Activated naive CD4-positive, alpha-beta T cell treated with anti-CD3 and anti-CD28 coated beads for 36 hours (primary cell): ENCODE measurements around the gene KCTD21. TPM values are rescaled to one million over a fixed set of nuclear protein-coding genes. Genes with fewer than 3 reads are reported as not detected.
"Not testable (repeated sequence)": the region's sequence is repeated elsewhere in the genome, so short reads cannot be mapped to it uniquely, and the experiment has no call there.

ENCODE experiments used
- CTCF ChIA-PET: fragments of 350-600 bp; sonication (Branson Sonifier 250); formaldehyde crosslinking; loops from one replicate; lab custom pipeline; 2021; ENCODE audit warnings: antibody characterized with exemption; lab: Charles Lee
- DNase-seq: peaks from one replicate; pipeline ENCODE4 v3.0.0-alpha.2; 2020
- H3K27ac Mint-ChIP-seq: one replicate; pipeline ENCODE4 v1.8.0; 2021; ENCODE audit warnings: mild to moderate bottlenecking, mixed read lengths
- H3K27me3 Mint-ChIP-seq: one replicate; pipeline ENCODE4 v1.8.0; 2021; ENCODE audit warnings: low read depth, mixed read lengths
- H3K36me3 Mint-ChIP-seq: one replicate; pipeline ENCODE4 v1.8.0; 2021; ENCODE audit warnings: low read depth, mixed read lengths
- H3K4me1 Mint-ChIP-seq: one replicate; pipeline ENCODE4 v1.8.0; 2021; ENCODE audit warnings: low read depth, mixed read lengths
- H3K4me3 Mint-ChIP-seq: one replicate; pipeline ENCODE4 v1.8.0; 2021; ENCODE audit warnings: mild to moderate bottlenecking, moderate library complexity, mixed read lengths
- H3K9me3 Mint-ChIP-seq: one replicate; pipeline ENCODE4 v1.8.0; 2021; ENCODE audit warnings: mixed read lengths
- intact Hi-C: fragments of 100-400 bp; cut with micrococcal nuclease; formaldehyde crosslinking; loops from one replicate; pipeline ENCODE4 v1.15.1; 2023
- total RNA-seq, 2 experiments: library from RNA; stranded (reverse); gene quantifications; one replicate each; pipeline ENCODE4 v1.2.3, GENCODE V29; 2021

The KCTD21 gene
- total RNA-seq, 2 experiments from 2014 or later: 8.6 to 10.1 TPM

DNA sequence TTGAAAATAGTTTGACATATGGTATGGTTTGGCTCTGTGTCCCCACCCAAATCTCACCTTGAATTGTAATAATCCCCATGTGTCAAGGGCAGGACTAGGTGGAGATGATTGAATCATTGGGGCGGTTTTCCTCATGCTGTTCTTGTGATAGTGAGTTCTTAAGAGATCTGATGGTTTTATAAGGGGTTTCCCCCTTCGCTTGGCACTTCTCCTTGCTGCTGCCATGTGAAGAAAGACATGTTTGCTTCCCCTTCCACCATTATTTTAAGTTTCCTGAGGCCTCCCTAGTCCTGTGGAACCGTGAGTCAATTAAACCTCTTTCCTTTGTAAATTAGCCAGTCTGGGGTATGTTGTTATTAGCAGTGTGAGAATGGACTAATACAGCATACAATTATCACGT, 7.7 kb downstream of the KCTD21 start:
- DNase-seq: no peak
- Mint-ChIP-seq H3K36me3 (peaks cover 25% of the 10 kb centered on the region), H3K4me1 (peaks cover 11% of the 10 kb centered on the region), H3K27me3 (no peaks in the 10 kb centered on the region), H3K9me3 (peaks cover 15% of the 10 kb centered on the region), H3K4me3 (no peak overlapping the region), H3K27ac (no peak overlapping the region)
- intact Hi-C loops: no loop called here
- CTCF ChIA-PET: no interaction called here

DNA sequence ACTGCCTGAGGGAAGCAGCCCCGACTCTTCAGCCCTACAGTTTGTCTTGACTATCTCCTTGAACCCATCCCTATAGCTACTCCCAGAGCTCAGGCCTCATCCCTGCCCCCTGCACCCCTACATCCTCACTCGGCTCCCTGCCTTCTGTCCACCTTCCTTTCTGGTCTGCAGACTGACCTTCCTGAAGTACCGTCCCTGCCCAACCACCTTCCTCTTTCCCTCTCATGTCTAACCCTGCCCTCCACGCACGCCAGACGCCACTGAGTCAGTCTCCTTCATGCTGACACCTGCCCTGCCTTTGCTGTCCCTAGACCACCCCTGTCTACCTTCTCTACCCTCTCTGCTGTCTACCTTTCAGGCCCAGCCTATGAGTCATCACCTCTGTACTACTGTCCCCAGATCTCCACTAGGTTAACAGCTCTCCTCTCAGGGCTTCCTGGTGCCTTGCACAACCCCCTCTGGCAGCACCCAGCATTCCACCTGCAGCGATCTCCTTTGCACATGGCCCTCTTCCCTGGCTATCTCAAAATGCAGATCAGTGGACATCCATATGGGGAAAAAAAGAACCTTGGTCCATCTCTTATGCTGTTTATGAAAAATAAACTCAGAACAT, 8.9 kb downstream of the KCTD21 start:
- Mint-ChIP-seq H3K27me3 (no peaks in the 10 kb centered on the region), H3K27ac (no peak overlapping the region), H3K4me3 (no peak overlapping the region), H3K36me3 (peaks cover 24% of the 10 kb centered on the region), H3K4me1 (peaks cover 7% of the 10 kb centered on the region), H3K9me3 (peaks cover 15% of the 10 kb centered on the region)
- intact Hi-C loops: no loop called here
- CTCF ChIA-PET: no interaction called here
- DNase-seq: no peak

DNA sequence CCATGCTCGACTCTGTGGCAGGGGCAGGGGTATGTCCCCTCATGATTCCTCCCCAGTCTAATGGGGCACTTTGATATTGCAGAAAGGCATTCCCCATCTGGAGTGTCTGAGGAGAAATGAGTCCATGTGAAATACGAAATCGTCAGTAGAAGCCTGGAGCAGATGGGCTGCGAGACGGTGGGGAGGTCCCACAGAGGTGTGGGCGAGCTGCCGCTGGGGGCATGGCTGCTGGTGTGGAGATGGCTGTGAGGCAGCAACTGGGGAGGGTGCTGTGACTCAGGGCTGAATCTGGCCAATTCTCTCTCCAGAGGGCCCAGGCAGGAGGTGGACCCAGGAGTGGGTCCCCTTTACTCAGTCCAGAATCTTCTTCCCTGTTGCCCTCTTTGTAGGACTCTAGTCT, 11.2 kb downstream of the KCTD21 start:
- H3K36me3 Mint-ChIP-seq: peaks cover 32% of the 10 kb centered on the region
- peaks cover 15% of the 10 kb centered on the region for H3K9me3 Mint-ChIP-seq
- CTCF ChIA-PET: no interaction called here
- no peak overlapping the region for H3K4me3 Mint-ChIP-seq
- no peaks in the 10 kb centered on the region for H3K27me3 Mint-ChIP-seq
- intact Hi-C loops: no loop called here
- H3K4me1 Mint-ChIP-seq: peaks cover 7% of the 10 kb centered on the region
- DNase-seq: no peak
- no peak overlapping the region for H3K27ac Mint-ChIP-seq

DNA sequence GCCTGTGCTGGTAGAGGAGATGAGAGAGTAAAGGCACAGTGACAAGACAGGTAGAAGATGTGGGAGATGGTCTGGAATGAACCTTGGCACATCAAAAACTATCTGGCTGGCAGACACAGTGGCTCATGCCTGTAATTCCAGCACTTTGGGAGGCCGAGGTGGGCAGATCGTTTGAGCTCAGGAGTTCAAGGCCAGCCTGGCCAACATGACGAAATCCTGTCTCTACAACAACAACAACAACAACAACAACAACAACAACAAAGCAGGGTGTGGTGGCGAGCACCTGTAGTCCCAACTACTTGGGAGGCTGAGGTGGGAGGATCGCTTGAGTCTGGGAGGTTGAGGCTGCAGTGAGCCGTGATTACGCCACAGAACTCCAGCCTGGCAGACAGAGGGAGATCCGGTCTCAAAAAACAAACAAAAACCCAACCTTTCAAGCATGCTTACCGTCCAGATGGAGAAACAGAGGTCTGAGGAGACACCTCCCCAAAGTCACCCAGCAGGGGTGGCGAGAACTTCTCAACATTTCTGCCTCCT, 11.8 kb downstream of the KCTD21 start:
- CTCF ChIA-PET: no interaction called here
- Mint-ChIP-seq H3K27me3 (no peaks in the 10 kb centered on the region), H3K9me3 (peaks cover 13% of the 10 kb centered on the region), H3K4me1 (peaks cover 7% of the 10 kb centered on the region), H3K4me3 (no peak overlapping the region), H3K27ac (no peak overlapping the region), H3K36me3 (peaks cover 32% of the 10 kb centered on the region)
- intact Hi-C loops: no loop called here
- DNase-seq: no peak

DNA sequence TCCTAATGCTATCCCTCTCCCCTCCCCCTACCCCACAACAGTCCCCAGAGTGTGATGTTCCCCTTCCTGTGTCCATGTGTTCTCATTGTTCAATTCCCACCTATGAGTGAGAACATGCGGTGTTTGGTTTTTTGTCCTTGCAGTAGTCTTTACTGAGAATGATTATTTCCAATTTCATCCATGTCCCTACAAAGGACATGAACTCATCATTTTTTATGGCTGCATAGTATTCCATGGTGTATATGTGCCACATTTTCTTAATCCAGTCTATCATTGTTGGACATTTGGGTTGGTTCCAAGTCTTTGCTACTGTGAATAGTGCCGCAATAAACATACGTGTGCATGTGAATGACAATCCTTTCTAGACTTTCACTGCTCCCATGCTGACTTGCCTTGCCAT, 12.6 kb downstream of the KCTD21 start:
- H3K4me1 Mint-ChIP-seq, intact Hi-C loops, CTCF ChIA-PET, H3K27ac Mint-ChIP-seq, H3K9me3 Mint-ChIP-seq, H3K27me3 Mint-ChIP-seq, H3K4me3 Mint-ChIP-seq, DNase-seq: not testable (repeated sequence)
- H3K36me3 Mint-ChIP-seq: peaks cover 26% of the 10 kb centered on the region

DNA sequence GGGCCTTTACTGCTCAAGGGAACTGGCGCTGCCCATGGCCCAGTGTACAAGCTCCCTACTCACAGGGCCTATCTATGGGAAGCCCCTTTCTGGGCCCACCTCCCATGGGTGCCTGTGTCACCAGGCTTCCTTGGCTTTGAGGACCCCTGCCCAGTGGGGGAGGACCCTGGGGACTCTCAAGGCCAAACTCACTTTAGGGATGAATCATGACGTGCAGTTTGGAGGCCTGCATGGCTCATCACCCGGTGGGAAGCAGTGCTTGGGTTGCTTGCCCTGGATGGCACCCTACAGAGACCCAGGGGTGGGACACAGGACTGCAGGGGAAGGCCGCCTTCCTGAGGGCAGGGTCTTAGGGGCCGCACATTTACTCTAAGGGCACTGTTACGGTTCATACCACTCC, 16.5 kb downstream of the KCTD21 start:
- intact Hi-C loops: no loop called here
- CTCF ChIA-PET: no interaction called here
- H3K4me1 Mint-ChIP-seq: no peaks in the 10 kb centered on the region
- H3K9me3 Mint-ChIP-seq: peaks cover 4% of the 10 kb centered on the region
- H3K36me3 Mint-ChIP-seq: peaks cover 18% of the 10 kb centered on the region
- no peak overlapping the region for H3K27ac Mint-ChIP-seq
- no peak for DNase-seq
- no peak overlapping the region for H3K4me3 Mint-ChIP-seq
- H3K27me3 Mint-ChIP-seq: no peaks in the 10 kb centered on the region

DNA sequence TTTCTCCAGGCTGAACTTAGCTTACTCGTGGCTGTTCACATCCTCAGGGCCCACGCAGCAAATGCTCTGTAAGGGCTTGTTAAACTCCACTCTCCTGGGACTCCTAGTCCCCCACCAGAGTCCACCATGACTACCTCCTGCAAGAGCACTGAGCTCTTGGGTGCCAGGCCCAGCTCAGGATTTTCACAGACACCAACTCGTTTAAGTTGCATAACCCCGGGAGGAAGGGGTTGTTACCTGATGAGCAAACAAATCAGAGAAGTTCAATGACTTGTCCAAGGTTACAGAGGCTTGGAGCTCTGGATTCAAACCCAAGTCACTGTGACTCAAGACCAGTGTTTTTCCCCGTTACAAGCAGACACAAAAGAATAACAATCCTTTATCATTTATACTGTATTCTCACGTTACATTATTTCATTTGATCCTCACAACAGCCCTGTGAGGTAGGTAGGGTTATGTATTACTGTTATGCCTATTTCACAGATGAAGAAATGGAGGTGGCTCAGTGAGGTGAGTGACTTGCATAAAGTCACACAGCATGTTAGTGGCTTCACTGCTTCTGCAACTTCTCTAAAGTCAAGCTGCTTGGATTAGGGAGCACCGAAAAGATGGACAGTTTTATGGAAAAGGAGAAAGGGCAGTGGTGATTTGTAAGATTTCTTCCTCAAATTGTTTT, 17.4 kb downstream of the KCTD21 start:
- CTCF ChIA-PET: interaction anchor here (0.6 kb wide), 1 partner anchor 370 kb away, joined by 6 read pairs; no protein-coding TSS in a partner anchor
- Mint-ChIP-seq H3K36me3 (peaks cover 14% of the 10 kb centered on the region), H3K27ac (no peak overlapping the region), H3K4me3 (no peak overlapping the region), H3K27me3 (no peaks in the 10 kb centered on the region), H3K9me3 (peaks cover under 1% of the 10 kb centered on the region), H3K4me1 (no peaks in the 10 kb centered on the region)
- intact Hi-C loops: no loop called here
- no peak for DNase-seq

DNA sequence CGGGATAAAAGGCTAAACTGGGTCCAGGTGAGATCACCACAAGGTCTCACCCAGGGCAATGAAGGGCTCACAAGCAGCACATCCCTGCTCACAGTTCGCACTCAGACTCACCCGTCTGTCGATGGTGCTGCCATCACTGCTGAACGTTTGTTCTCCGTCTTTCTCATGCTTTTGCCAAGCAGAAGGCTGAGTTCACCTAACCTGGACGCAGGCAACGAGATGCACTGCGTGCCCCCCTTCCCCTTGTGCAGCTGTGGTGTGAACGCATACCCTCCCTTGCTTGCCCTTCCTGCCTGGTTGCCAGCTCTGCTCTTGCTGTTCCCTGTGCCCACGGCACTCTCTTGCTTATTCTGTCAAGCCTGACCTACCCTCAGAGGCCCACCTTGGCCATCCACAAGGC, 18.0 kb downstream of the KCTD21 start:
- no peaks in the 10 kb centered on the region for H3K9me3 Mint-ChIP-seq
- intact Hi-C loops: no loop called here
- H3K4me3 Mint-ChIP-seq: no peak overlapping the region
- H3K36me3 Mint-ChIP-seq: peaks cover 14% of the 10 kb centered on the region
- H3K4me1 Mint-ChIP-seq: no peaks in the 10 kb centered on the region
- CTCF ChIA-PET: interaction anchor here (0.6 kb wide), 1 partner anchor 17 kb away, joined by 4 read pairs; no protein-coding TSS in a partner anchor
- H3K27ac Mint-ChIP-seq: no peak overlapping the region
- no peaks in the 10 kb centered on the region for H3K27me3 Mint-ChIP-seq
- no peak for DNase-seq

DNA sequence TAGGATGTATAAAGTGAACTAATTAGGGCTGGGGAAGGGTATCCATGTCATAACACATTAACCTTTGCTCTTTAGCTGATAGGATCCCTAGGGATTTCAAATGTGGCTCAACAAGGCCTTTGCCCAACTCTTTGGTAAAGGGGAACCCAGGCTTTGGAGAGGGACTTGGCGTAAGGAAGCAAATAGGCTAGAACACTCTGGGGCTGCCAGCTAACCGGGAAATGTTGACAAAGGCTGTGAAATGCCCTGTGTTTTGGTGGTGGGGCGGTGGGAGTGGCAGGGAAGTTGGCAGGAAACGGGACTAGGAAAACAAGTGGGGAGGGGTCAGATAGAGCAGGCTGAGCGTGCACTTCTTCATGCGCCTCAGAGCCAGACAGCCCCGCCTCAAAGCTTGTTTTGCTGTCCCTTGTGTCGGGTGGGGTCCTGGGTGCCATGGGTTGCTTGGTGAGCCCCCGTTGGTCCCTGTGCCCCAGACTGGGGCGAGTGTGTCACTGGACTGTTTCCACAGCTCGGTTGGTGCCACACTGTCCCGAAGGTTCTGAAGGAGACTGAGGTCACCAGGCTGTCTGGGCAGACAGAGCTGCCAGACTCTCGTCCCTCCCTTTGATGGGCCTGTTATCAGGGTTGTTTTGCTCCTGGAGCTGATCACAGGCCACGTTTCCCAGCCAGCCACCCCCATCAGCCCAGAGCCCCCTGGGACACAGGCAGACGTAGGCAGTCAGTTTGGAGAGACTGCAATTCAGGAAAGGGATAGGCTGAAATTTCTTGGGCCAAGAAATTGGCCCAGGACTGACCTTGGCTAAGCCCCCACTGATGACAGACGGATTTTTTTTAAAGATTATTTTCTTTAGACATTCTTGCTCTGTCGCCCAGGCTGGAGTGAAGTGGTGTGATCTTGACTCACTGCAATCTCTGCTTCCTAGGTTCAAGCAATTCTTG, 19.6 kb downstream of the KCTD21 start:
- intact Hi-C loops: no loop called here
- no peaks in the 10 kb centered on the region for H3K4me1 Mint-ChIP-seq
- H3K4me3 Mint-ChIP-seq: no peak overlapping the region
- H3K36me3 Mint-ChIP-seq: peaks cover 8% of the 10 kb centered on the region
- no peak overlapping the region for H3K27ac Mint-ChIP-seq
- no peaks in the 10 kb centered on the region for H3K9me3 Mint-ChIP-seq
- no peaks in the 10 kb centered on the region for H3K27me3 Mint-ChIP-seq
- no peak for DNase-seq
- CTCF ChIA-PET: no interaction called here

DNA sequence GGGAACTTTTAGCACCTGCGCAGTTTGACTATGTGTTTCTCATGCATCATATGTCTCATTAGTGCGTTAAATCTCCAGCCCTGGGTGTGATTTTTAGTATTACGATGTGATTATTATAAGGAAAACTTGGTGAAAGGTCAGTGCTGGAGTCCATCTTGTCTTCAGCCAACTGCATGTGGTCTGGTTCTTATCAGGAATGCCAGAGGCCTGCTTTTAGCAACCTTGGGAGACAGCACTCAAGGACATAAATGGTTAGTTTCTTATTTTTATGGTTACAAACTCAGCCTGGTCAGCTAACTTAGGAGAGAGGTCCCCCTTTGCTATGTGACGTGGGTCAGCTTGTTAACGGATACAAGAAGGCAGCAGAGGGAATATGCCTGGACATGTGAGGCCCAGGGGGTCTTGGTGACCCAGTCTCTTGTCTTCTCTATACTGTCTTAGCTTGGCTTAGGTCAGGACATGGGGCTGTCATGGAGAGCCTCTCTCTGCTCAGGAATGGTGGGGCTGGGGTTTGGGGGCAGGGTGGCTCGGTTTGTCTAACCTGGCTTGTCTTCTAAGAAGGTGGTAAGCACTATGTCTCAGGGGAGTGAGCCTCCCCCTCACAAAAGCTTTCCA, 21.5 kb downstream of the KCTD21 start:
- intact Hi-C loops: no loop called here
- Mint-ChIP-seq H3K27ac (no peak overlapping the region), H3K27me3 (no peaks in the 10 kb centered on the region), H3K36me3 (no peaks in the 10 kb centered on the region), H3K4me1 (no peaks in the 10 kb centered on the region), H3K4me3 (no peak overlapping the region), H3K9me3 (no peaks in the 10 kb centered on the region)
- CTCF ChIA-PET: no interaction called here
- DNase-seq: no peak

DNA sequence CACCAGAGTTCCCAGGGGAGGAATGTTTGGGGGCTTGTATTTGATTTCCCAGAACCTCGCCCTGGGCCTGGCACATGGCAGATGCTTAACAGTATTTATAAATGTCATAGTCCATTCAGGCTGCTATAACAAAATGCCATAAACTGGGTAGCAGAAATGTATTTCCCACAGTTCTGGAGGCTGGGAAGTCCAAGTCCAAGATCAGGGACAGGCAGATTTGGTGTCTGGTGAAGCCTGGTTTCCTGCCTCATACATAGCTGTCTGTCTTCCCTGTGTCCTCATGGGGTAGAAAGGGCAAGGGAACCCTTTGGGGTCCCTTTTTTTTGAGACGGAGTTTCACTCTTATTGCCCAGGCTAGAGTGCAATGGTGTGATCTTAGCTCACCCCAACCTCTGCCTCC, 24.0 kb downstream of the KCTD21 start:
- Mint-ChIP-seq H3K27ac (no peak overlapping the region), H3K4me1 (no peaks in the 10 kb centered on the region), H3K36me3 (no peaks in the 10 kb centered on the region), H3K9me3 (no peaks in the 10 kb centered on the region), H3K27me3 (no peaks in the 10 kb centered on the region), H3K4me3 (no peak overlapping the region)
- CTCF ChIA-PET: no interaction called here
- intact Hi-C loops: no loop called here
- DNase-seq: no peak

DNA sequence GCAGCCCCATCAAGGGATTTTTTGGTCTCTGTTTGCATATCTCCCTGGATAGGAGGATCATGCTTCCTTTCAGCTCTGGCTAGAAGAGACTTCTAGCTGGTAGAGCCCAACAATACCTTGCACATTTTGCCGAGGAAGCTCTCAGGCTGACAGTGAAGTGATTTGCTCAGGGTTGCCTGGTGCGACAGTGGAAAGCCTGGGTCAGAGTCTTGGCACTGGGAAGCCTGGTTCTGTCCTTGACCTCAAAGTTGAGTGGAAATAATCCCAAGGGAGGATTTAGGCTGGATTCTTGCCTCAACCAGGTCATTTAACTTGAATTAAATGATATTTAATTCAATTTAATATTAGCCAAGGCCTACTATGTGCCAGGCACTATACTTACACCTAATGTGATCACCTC, 24.6 kb downstream of the KCTD21 start:
- no peak overlapping the region for H3K27ac Mint-ChIP-seq
- no peaks in the 10 kb centered on the region for H3K4me1 Mint-ChIP-seq
- CTCF ChIA-PET: interaction anchor here (0.6 kb wide), 1 partner anchor 408 kb away, joined by 3 read pairs; no protein-coding TSS in a partner anchor
- no peak overlapping the region for H3K4me3 Mint-ChIP-seq
- H3K36me3 Mint-ChIP-seq: no peaks in the 10 kb centered on the region
- intact Hi-C loops: no loop called here
- no peak for DNase-seq
- H3K27me3 Mint-ChIP-seq: no peaks in the 10 kb centered on the region
- H3K9me3 Mint-ChIP-seq: no peaks in the 10 kb centered on the region
